GM18526 (cell line): Measurements from ENCODE around the gene ISYNA1.

Source experiments
- POLR2A ChIP-seq: IDR thresholded peaks from 3 replicates; pipeline ENCODE4 v1.6.1; 2011; ENCODE audit not compliant: insufficient read length; ENCODE audit errors: extremely low read depth

Gene ISYNA1

DNA sequence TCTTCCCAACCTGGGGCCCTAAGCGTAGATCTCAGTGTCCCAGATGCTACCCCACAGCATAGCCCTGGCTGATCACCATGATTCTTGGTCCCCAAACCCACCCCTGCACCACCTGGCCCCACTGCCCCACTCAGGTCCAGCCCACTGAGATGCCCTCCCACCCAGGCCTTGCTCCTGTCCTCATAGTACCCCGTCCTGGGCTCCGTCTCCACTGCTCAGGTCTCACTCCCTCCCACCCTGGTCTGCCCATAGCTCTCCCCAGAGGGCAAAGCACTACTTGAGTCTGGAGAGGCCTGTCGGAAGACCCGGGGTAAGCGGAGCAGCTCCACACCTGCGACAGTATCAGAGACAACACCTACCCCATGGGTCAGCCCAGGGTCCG, 35.8 kb upstream of the ISYNA1 start:
- no peak for TF ChIP-seq POLR2A

GRCh38 chr19:18473003-18473705, 35.2 kb upstream of the ISYNA1 start:
- TF ChIP-seq POLR2A = no peak

GRCh38 chr19:18470787-18471186, 32.9 kb upstream of the ISYNA1 start:
- no peak for TF ChIP-seq POLR2A

DNA sequence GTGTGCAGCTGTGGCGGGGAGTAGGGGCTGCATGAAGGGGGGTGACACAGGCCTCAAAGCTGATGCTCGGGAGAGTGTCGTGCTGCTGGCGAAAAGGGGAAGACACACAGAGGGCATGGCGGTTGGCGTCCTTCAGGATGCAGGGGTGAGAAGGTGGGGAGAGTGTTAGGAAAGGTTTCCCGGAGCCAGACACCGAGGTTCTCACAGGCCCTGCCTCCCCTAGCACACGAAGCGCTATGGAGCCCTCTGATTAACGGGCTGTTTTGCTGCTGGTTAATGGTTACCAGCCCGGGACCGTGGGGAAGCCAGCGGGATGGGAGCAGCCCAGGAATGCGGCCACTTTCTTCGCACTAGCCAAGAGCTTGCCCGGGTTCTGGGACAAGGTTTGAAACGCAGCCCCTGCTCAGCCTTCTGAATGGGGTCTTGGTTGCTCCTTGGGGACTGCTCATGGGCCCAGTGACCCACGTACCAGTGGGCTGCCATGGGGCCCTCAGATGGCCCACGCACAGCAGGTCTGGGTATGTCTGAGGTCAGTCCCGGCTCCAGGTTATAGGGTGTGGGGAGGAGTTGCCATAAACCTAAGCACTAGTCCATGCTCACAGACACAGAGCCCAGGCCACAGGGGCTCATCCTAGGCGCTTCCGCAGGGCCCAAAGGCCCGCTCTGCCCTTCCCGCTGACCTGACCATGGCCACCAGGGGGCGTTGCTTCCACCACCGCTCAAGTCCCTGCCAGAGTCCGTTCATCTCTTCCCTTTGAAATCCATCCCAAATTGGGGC, 31.3 kb upstream of the ISYNA1 start:
- no peak for TF ChIP-seq POLR2A

- TF ChIP-seq POLR2A = no peak
These were observed 30.6 kb upstream of the ISYNA1 start for GRCh38 chr19:18468517-18468916.

- TF ChIP-seq POLR2A = no peak
These were observed 30.0 kb upstream of the ISYNA1 start for GRCh38 chr19:18467978-18468377.

GRCh38 chr19:18466354-18466753, 28.4 kb upstream of the ISYNA1 start:
- TF ChIP-seq POLR2A = no peak

GRCh38 chr19:18465964-18466339, 28.0 kb upstream of the ISYNA1 start:
- no peak for TF ChIP-seq POLR2A

DNA sequence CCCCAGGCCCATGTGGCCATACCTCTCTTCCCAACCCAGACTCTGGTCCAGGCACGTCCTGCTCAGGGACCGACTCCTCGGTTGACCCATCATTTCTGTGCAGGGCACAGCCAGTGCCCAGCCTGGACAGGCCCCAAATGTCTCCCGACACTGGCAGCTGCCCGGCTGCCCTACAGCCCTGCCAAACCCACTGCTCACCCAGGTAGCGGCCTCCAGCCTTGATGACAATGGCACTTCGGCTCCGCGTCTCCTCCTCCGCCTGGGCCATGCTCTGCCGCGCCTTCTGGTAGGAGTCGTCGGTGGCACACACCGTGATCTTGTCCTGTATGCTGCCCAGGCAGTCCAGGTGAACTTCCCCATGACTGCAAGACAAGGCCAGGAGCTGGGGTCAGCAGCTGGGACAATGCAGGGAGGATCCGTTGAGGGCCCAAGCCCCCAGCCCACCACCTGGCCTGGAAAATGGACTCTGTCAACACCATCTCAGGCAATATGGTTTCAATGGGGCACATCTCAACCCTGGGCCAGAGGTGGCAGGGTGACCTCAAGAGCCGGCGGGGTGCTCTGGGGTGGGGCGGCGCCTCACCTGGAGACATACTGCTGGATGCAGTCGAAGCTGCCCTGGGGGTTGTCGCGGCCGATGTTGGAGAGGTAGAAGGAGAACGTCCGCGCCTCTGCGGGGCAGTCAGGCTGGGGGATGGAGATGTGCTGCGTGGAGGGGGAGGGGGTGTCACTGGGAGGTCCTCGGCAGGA, 27.5 kb upstream of the ISYNA1 start:
- no peak for TF ChIP-seq POLR2A

- TF ChIP-seq POLR2A = no peak
These were observed 26.7 kb upstream of the ISYNA1 start for GRCh38 chr19:18464646-18465045.

GRCh38 chr19:18461471-18461870, 23.5 kb upstream of the ISYNA1 start:
- TF ChIP-seq POLR2A = no peak

DNA sequence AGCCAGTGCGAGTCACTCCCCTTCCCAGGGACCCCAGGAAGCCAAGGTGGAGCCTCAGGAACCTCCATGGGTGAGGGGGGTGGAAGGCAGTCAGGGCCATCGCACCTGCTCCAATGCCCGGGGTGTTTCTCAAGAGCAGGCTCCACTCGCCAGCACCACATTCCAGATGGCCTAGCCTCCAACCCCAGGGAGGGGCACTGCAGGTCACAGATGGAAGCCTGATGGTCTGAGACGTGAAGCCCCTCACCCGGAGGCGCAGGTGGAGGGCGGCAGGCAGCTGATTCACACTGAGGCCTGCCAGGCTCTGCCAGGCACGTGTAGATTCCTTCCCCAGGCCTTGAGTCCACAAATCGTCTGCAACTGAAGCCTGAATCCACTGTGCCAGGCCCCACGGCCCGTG, 23.0 kb upstream of the ISYNA1 start:
- TF ChIP-seq POLR2A = no peak

DNA sequence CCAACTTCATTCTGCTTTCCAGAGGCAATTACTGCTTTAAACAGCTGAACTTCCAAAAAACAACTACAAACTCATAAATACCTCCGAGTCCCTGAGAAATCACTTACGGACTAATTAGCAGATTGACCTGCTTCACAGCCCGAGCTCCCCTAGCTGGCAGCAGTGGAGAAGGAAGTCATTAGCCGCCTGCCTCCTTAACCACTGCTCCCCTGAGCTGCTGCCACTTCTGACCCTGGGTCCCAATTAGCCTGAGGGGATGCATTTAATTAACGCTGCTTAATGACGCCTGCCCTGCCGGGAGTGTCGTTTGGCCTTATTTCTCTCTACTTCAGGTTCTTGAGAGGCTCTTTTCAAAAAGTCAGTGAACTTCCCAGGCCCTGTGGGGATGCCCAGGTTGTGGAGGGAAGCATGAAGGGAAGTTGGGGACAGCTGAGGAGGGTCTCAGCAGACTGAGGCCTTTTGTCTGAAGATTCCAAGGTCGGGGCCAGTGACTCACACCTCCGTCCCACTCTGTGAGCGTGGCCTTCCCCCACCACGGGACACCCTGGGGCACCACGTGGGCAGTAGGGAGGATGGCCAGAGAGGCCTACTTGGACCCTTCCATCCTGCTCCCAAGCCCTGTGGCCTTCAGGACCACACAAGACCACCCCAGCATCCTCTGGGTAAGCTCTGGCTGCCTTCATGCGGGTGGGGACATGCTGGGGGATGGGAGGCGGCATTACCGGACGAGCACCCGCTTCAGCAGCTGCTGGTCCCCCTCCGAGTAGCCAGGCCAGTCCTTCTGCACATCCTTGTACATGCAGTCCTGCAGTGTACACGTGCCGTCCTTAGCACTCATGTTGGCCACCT, 19.8 kb upstream of the ISYNA1 start:
- TF ChIP-seq POLR2A = no peak

DNA sequence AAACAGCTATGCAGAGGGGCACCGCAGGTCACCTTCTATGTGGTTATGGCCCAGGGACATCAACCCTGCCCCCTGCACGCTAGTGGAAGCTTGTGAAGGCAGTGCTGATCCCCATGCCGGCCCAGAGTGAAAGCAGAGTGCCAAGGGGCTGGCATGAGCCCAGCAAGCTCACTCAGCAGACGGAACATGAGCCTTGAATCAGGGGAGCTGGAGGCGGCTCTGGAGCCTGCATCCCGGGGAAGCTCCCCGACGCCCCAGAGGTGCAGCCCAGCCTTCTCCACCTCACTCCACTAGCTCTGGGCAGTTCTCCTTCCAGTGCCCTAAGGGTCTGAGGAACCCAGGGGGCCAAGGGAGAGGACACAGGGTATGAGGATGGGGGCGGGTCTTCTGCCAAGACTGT, 19.0 kb upstream of the ISYNA1 start:
- no peak for TF ChIP-seq POLR2A

- TF ChIP-seq POLR2A = no peak
These were observed 18.3 kb upstream of the ISYNA1 start for GRCh38 chr19:18456279-18456678.
